ENCODE results near the gene ULK4. TPM values are rescaled to one million over a fixed set of nuclear protein-coding genes. Genes with fewer than 3 reads are reported as not detected.

ULK4 gene
- total RNA-seq, 4 donors from 2014 or later, result 13.3 to 23.4 (median 17.9) TPM

GRCh38 chr3:41836360-41837134, 125.4 kb downstream of the ULK4 start:
- 79 to 86% methylated on average over 11 of the region's 11 CpGs for WGBS, 2 donors
- Histone ChIP-seq H3K36me3 (peaks cover 0 to 6% (median 0%) of the 10 kb centered on the region in 3 donors), H3K4me1 (no peaks in the 10 kb centered on the region), H3K27me3 (no peaks in the 10 kb centered on the region), H3K27ac (no peak overlapping the region), H3K9me3 (peaks cover 0 to 26% (median 0%) of the 10 kb centered on the region in 4 donors), H3K4me3 (no peak overlapping the region)
- no peak for TF ChIP-seq EP300 (IDR thresholded peaks at IDR 0.05)
- TF ChIP-seq, protein P1, sequence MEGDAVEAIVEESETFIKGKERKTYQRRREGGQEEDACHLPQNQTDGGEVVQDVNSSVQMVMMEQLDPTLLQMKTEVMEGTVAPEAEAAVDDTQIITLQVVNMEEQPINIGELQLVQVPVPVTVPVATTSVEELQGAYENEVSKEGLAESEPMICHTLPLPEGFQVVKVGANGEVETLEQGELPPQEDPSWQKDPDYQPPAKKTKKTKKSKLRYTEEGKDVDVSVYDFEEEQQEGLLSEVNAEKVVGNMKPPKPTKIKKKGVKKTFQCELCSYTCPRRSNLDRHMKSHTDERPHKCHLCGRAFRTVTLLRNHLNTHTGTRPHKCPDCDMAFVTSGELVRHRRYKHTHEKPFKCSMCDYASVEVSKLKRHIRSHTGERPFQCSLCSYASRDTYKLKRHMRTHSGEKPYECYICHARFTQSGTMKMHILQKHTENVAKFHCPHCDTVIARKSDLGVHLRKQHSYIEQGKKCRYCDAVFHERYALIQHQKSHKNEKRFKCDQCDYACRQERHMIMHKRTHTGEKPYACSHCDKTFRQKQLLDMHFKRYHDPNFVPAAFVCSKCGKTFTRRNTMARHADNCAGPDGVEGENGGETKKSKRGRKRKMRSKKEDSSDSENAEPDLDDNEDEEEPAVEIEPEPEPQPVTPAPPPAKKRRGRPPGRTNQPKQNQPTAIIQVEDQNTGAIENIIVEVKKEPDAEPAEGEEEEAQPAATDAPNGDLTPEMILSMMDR (IDR thresholded peaks at IDR 0.05), result no peak
- no peak for TF ChIP-seq POLR2A (IDR thresholded peaks at IDR 0.05)
- no peak for DNase-seq (ENCODE audit: low spot score in 2 of 2)

DNA sequence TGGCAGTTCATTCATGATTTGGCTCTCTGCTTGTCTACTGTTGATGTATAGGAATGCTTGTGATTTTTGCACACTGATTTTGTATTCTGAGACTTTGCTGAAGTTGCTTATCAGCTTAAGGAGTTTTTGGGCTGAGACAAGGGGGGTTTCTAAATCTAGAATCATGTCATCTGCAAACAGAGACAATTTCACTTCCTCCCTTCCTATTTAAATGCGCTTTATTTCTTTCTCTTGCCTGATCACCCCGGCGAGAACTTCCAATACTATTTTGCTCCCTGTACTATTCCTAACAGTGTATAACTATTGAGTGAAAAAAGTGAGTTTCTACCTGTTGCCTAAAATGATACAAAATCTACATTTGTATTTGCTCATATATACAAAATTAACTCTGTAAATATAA, 128.3 kb downstream of the ULK4 start:
- H3K9me3 ChIP-seq, result peaks cover 0 to 10% (median 0%) of the 10 kb centered on the region in 4 donors
- no peak overlapping the region for H3K4me3 ChIP-seq
- no peaks in the 10 kb centered on the region for H3K4me1 ChIP-seq
- TF ChIP-seq POLR2A (IDR thresholded peaks at IDR 0.05) (no peak), EP300 (IDR thresholded peaks at IDR 0.05) (no peak)
- TF ChIP-seq, protein P1 (IDR thresholded peaks at IDR 0.05), result no peak
- H3K27ac ChIP-seq, result no peak overlapping the region
- peaks cover 0 to 6% (median 0%) of the 10 kb centered on the region in 3 donors for H3K36me3 ChIP-seq
- 88 to 94% methylated on average over 3 of the region's 3 CpGs for WGBS, 2 donors
- no peaks in the 10 kb centered on the region for H3K27me3 ChIP-seq
- DNase-seq (ENCODE audit: low spot score in 2 of 2), result no peak

- peaks cover 0 to 2% (median 0%) of the 10 kb centered on the region in 4 donors for H3K9me3 ChIP-seq
- TF ChIP-seq, protein P1 (IDR thresholded peaks at IDR 0.05), result no peak
- TF ChIP-seq POLR2A (IDR thresholded peaks at IDR 0.05), result no peak
- TF ChIP-seq EP300 (IDR thresholded peaks at IDR 0.05), result no peak
These were observed 142.7 kb downstream of the ULK4 start for GRCh38 chr3:41819236-41819635.

GRCh38 chr3:41808618-41809017, 153.3 kb downstream of the ULK4 start:
- H3K4me3 ChIP-seq, result no peak overlapping the region
- no peak for DNase-seq (ENCODE audit: low spot score in 2 of 2)
- 88 to 92% methylated on average over 8 of the region's 8 CpGs for WGBS, 2 donors

More at GRCh38 chr3:41819236-41819635, 142.7 kb downstream of the ULK4 start:
- H3K27ac ChIP-seq, result no peak overlapping the region
- 47 to 49% methylated on average over 3 of the region's 3 CpGs for WGBS, 2 donors
- H3K4me1 ChIP-seq, result no peaks in the 10 kb centered on the region
- H3K36me3 ChIP-seq, result peaks cover 0 to 7% (median 0%) of the 10 kb centered on the region in 3 donors
- no peak overlapping the region for H3K4me3 ChIP-seq
- DNase-seq (ENCODE audit: low spot score in 2 of 2), result no peak
- H3K27me3 ChIP-seq, result no peaks in the 10 kb centered on the region

GRCh38 chr3:41808152-41808551, 153.8 kb downstream of the ULK4 start:
- WGBS, 2 donors, result 32 to 78% methylated on average over 1 of the region's 1 CpG
- Histone ChIP-seq H3K36me3 (no peaks in the 10 kb centered on the region), H3K4me1 (peaks cover 0 to 3% (median 0%) of the 10 kb centered on the region in 4 donors), H3K9me3 (no peaks in the 10 kb centered on the region), H3K27me3 (no peaks in the 10 kb centered on the region), H3K4me3 (no peak overlapping the region), H3K27ac (no peak overlapping the region)
- TF ChIP-seq EP300 (IDR thresholded peaks at IDR 0.05) (no peak), POLR2A (IDR thresholded peaks at IDR 0.05) (no peak)
- TF ChIP-seq, protein P1 (IDR thresholded peaks at IDR 0.05), result no peak
- no peak for DNase-seq (ENCODE audit: low spot score in 2 of 2)

More at GRCh38 chr3:41808618-41809017, 153.3 kb downstream of the ULK4 start:
- Histone ChIP-seq H3K27me3 (no peaks in the 10 kb centered on the region), H3K36me3 (no peaks in the 10 kb centered on the region), H3K9me3 (no peaks in the 10 kb centered on the region), H3K27ac (no peak overlapping the region), H3K4me1 (peaks cover 0 to 3% (median 0%) of the 10 kb centered on the region in 4 donors)
- TF ChIP-seq POLR2A (IDR thresholded peaks at IDR 0.05) (no peak), EP300 (IDR thresholded peaks at IDR 0.05) (no peak)
- TF ChIP-seq, protein P1 (IDR thresholded peaks at IDR 0.05), result no peak

Data from tibial nerve (tissue), 4 donors.